HG03469 (cell line): Measurements from ENCODE around the gene EVA1C.
"Not testable (repeated sequence)": the region's sequence is repeated elsewhere in the genome, so short reads cannot be mapped to it uniquely, and the experiment has no call there.

ENCODE experiments used
- ATAC-seq: cut with Tn5 transposase; IDR thresholded peaks from one replicate; pipeline ENCODE4 v1.9.1; 2021; ENCODE audit warnings: mild to moderate bottlenecking, moderate library complexity, moderate number of reproducible peaks; ENCODE audit not compliant: unreplicated experiment

EVA1C gene

DNA sequence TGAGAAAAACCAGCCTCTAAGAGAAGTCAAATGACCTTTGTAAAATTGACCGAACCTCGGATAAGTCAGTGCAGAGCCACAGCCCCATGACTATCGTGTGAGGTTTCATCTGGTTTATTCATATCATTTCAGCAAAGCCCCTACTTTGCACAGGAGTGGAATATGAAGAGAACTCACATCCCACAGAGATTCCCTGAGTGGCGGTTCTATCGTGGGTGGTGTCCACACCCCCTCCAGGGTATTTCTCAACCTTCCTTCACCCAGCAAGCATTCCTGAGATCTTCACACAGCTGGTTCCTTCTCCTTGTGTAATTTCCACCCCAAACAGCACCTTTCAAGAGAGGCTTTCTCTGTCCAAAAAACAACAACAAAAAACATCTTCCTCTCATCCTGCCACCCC is 47.5 kb downstream of the EVA1C start:
- ATAC-seq = no peak

- ATAC-seq = no peak
These were observed 49.0 kb downstream of the EVA1C start for GRCh38 chr21:32461503-32461902.

DNA sequence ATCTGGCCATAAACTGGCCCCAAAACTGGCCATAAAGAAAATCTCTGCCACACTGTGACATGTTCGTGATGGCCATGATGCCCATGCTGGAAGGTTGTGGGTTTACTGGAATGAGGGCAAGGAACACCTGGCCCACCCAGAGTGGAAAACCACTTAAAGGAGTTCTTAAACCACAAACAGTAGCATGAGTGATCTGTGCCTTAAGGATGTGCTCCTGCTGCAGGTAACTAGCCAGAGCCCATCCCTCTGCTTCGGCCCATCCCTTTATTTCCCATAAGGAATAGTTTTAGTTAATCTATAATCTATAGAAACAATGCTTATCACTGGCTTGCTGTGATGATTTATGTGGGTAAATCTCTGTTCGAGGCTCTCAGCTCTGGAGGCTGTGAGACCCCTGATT is 50.1 kb downstream of the EVA1C start:
- not testable (repeated sequence) for ATAC-seq

DNA sequence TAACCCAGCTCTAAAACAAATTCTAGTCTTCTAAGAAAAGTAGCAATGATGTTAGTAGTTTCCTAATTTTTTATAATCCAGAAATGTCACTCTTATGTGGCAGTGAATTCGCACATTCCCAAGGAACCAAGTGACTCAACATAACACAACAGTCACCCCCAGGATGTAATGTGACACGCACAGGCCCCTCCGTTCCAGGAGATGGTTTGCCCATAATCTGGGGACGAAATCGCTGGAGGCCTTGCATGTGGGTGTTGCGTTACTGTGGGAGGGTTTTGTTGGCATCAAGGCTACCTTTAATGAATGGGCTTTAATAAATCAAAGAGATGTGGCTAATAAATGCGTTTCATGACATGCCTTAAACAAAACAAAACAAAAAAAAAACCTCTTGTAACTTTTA is 50.9 kb downstream of the EVA1C start:
- no peak for ATAC-seq

- no peak for ATAC-seq
These were observed 51.4 kb downstream of the EVA1C start for GRCh38 chr21:32463889-32464300.

- no peak for ATAC-seq
These were observed 54.8 kb downstream of the EVA1C start for GRCh38 chr21:32467291-32467690.

DNA sequence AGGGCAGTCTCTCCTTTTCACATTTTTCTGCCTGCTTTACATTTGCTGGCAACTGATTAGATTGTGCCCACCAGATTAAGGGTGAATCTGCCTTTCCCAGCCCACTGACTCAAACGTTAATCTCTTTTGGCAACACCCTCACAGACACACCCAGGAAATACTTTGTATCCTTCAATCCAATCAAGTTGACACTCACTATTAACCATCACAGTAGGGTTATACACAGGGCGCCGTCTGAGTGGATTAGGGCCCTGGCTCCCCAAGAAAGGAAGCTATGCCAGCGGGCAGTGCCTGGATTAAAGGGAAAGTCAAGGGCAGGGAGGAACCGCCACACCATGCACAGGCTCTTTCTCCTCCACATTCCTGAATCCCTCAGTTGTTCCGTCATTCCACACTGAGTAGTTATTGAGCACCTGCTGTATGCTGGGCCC is 56.2 kb downstream of the EVA1C start:
- ATAC-seq = no peak

GRCh38 chr21:32469628-32470027 is 57.1 kb downstream of the EVA1C start:
- no peak for ATAC-seq

DNA sequence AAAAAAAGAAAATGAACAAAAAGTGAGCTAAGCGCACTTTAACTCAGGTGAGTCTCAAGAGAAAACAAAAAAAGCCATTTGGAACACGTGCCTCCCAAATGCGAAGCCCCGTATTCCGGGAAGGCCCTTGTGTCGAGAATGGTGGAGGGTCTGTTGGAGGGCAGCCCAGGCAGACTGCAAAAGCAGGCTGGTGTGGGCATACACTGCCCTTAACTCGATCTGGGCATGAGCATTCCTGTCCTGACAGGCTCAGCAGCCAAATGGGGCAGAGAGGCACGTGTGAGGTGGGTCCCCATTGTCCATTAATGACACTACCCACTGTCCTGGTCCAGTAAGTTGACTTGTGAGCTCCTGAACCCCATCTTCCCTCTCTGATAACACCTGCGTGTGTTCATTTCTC is 57.7 kb downstream of the EVA1C start:
- no peak for ATAC-seq

DNA sequence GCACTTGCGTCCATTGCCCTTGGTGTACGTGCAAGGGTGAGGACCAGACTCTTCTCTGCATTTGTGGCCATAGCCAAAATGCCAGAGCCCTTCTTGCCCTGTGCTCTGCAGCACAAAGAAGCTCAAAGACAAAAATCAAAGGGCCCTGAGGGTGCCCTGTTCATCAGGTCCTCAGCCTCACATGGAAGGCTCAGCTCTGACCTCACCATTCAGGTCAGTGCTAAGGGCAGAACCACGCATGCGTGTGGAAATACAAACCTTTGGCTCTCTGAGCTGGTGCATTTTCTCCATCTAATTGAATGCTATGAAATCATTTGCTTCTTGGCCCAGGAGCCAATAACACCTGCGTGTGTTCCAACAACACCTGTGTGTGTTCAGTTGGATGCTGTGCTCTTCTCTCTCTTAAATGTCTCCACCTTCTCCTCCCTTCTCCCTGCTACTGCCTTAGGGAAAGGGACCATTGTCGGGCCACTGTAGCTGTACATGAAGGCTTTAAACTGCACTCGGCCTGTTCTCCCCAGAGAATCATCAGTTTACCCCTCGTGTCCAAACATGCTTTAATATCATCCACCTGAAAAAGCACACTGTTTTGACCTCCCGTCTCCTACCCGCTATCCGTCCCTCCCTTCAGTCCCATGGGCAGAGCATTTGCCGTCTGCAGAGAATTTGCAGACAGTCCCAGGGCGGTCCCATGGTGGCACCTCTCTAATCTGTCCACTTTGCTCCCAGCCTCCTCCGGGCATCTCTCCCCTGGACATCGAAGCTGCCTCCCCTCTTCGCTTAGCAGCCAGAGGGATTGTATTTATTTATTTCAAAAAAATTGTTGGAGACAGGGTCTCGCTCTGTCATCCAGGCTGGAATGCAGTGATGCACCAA is 60.6 kb downstream of the EVA1C start:
- no peak for ATAC-seq

- ATAC-seq = no peak
These were observed 61.9 kb downstream of the EVA1C start for GRCh38 chr21:32474179-32475059.

DNA sequence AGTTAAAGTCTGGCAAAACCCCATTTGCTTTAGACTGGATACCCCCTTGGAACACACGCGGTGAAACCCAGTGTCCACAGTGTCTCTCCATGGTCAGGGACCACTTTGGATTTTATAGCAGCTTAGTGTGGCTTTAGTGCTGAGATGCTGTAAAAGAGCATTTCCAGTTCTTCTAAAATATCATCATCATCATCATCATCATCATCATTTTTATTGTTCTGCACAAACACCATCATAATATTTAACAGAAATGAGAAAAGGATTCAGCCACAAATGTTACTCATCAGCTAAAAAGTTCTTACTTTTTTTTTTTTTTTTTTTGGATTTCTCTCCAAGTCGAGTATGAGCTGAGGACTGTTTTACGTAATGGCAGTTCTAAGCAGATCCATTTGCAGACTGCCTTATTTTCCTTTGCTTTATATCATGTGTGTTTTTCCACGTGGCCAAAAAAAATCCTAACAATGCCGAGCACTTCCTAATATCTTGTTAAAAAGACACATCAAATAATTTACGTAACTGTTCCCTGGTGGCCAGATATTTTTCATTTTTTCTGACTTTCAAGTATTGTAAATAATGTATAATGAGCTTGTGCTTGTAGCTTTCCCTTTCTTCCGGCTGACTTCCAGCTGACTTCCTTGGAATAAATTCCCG is 62.8 kb downstream of the EVA1C start:
- ATAC-seq = no peak

DNA sequence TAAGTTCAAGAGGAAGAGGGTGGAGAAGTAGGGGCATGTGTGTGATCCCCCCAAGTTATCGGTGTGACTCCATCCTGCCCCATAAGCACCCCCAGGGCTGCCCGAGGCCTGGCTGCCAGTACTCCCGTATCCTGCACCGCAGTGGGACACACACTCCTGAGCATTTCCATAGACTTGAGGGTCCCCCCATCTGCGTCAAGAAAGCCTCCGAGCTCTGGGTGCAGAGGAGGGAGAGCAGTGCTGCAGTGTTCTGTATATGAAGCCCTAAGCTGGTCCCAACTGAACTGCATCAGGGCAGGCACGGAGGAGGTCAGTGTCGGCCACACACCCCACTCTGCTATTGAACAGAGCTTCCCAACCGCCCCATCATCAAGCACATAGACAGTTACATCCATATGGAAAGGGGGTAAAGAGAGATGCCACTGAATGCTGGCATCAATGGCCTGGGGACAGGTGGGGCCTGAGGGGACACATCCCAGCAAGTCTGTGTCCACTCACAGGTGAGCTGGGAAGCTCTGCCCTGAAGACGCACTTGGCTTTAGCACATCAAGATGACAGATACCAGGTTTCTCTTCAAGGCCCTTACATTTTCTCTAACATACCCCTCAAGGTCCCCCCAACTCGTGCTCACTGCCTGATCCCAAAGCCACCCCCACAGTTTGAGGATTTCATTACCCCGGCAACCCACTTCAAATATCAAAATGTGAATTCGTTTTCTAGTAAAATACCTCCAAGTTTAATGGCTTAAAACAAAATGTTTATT is 64.3 kb downstream of the EVA1C start:
- ATAC-seq = no peak

GRCh38 chr21:32477424-32477745 is 64.9 kb downstream of the EVA1C start:
- ATAC-seq = no peak

GRCh38 chr21:32481875-32482408 is 69.4 kb downstream of the EVA1C start:
- ATAC-seq = no peak

GRCh38 chr21:32482565-32483292 is 70.2 kb downstream of the EVA1C start:
- no peak for ATAC-seq

GRCh38 chr21:32483293-32483595 is 70.7 kb downstream of the EVA1C start:
- ATAC-seq = no peak

DNA sequence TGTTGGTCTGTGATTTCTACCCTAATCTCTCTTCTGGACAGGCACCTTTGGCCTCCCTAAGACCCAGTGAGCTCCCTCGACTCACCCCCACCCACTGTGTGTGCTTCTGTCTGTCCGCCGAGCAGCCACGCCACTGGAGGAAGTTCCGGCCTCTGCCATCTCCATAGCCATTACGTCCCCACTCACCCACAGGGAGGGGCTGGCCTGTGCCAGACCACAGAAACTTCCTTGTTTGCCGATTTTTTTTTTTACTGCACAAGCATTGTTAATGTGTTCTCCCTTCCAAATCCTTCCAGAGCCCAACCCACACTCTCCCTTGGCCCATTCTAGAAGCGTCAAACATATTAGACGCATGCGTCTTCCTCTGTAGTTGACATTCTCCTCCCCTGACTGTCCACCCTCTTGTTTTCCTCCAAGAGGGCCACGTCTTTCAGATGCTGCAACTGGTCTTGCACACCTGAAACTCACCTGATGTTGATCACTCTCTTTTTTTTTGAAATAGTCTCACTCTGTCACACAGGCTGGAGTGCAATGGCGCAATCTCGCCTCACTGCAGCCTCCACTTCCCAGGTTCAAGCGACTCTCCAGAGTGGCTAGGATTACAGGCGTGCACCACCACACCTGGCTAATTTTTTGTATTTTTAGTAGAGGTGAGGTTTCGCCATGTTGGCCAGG is 72.3 kb downstream of the EVA1C start:
- ATAC-seq = no peak

GRCh38 chr21:32492376-32492775 is 79.9 kb downstream of the EVA1C start:
- no peak for ATAC-seq
